HG03095 (cell line): ENCODE data around the gene FLNC.

Experiments used
- ATAC-seq: cut with Tn5 transposase; IDR thresholded peaks from one replicate; pipeline ENCODE4 v1.9.1; 2021; ENCODE audit warnings: moderate library complexity; ENCODE audit not compliant: unreplicated experiment

Gene FLNC

DNA sequence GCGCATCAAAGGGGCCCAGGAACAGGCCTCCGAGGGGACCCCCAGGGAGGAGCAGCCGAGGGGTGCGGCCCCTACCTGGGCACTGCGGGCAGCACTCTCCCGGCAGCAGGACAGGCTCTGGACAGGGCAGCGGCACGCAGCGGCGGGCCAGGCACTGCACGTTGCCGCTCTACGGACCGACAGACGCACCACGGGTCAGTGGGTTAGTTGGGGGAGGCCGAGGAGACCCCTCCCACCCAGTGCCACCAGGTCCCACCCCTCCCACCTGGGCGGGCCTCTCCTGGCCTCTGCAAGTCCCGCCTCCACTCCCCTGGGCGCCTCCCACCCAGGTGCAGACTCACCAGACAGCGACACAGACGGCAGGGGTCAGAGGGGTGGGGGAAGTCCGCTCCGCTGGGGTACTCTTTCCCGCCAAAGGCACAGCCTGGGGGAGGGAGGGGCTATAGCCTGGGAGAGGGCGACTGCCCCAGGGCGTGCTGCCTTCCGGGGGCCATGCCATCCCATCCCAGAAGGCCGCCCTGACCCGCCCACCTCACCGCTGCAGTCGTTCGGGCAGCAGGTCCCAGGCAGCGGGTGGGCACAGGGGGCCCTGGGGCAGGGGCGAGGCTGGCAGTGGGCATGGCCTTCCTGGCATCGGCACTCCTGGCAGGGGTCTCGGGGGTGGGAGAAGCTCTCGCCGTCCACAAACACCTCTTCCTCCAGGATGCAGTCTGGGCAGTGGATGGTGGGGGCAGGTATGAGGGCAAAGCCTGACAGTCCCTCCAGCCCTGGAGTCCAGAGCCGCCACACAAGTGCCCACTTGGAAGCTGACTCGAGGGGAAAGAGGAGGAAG lies 61.1 kb downstream of the FLNC start:
- no peak for ATAC-seq

DNA sequence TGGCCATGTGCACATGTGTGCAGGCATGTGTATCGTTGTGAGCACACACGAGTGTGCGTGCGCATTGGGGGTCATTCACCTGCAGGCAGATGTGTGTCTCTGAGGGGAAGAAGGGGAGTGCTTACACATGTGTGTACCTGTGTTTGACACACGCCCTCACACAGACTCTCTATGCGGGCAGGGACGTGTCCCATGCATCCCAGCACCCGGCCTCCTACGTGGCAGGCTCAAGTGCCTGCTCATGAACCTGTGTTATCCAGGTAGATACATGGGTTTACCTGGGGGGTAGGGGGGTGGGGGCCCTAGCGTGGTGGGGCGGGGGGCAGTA lies 61.7 kb downstream of the FLNC start:
- no peak for ATAC-seq

DNA sequence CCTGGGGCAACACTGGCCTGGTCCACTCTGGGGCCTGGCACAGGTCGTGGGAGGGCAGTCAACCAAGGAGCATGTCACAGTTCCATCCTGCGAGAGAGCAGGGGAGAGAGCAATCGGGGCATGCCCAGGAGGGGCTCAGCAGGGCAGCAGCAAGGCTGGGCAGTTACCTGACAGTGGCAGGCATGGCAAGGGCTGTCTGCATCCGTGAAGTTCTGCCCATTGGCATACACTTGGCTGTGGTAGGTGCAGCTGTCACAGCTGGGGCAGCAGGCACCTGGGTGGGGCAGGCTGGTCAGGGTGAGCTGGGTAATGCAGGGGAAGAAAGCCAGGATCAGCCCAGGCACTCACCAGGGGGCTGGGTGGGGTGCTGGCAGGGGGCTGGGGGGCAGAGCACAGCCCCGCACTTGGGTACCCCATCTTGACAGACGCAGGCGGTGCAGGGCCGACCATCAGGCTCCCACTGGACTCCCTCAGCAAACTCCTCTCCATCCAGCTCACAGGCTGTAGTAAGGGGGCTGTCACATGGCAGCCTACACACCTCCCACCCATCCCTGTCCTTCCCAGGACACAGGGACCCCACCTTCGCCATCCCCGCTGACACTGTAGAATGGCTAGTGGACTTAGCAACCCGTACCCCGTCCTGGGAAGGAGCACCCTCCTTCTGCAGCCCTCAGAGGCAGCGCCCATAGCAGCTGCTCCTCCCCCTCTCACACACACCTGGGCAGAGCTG lies 62.5 kb downstream of the FLNC start:
- no peak for ATAC-seq

DNA sequence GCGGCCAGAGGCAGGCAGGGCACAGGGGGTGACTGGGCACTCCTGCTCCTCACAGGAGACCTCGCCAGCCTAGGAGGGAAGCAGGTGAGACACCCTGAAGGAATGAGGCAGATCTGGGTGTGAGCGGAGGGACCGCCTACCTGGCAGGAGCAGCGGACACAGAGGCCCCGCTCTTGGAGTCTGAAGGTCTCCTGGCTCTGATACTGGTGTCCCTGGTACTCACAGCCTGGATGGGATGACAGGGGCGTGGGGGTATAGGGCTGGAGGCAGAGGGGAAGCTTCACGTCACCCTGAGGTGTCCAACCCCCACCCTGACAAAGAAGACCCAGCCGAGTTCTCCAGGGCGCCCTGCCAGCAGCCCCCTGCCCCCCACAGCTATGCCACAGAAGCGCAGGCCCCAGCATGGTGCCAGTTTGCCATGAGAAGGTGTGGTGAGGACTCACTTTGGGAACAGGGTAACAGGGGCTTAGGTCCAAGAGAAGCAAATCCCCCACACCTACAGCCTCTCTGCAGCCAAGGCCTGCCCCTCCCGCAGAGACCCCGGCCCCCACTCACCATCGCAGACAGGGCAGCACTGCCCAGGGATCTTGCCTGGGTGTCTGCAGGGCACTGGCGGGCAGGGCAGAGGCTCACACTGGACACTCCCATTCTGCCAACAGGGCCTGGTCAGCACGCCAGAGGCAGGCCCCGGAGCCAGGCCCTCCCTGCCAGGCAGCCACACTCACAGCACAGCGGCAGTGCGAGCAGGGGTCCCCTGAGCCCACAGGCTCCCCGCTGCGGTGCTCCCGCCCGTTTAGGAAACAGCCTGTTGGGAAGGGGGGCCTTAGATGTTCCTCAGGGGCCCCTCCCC lies 63.3 kb downstream of the FLNC start:
- ATAC-seq: no peak

DNA sequence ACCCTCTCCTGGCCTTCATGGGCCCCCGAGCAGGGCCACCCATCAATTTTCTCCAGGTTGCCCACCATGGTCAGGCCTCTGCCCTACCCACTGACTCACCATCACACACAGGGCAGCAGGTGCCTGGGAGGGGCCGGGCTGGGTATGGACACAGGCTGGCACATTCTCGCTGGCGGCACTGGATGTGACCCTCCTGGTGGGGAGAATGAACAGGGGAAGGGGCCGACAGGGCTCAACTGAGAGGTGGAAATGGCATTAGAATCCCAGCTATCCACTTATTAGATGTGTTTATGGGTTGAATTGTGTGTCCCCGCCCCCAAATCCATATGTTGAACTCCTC lies 63.9 kb downstream of the FLNC start:
- ATAC-seq: no peak

DNA sequence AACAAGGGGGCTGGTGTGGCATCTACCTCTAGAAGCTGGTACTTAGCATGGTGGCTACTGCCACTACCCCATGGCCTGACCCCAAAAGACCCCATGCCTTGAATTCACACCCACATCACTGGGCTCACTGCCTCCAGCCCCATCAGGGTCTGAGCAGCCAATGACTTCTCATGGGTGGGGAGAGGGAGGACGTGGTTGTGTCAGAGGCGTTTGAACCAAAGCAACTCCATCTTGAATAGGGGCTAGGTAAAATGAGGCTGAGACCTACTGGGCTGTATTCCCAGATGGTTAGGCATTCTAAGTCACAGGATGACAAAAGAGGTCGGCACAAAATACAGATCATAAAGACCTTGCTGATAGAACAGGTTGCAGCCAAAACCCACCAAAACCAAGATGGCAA lies 65.1 kb downstream of the FLNC start:
- ATAC-seq: no peak

DNA sequence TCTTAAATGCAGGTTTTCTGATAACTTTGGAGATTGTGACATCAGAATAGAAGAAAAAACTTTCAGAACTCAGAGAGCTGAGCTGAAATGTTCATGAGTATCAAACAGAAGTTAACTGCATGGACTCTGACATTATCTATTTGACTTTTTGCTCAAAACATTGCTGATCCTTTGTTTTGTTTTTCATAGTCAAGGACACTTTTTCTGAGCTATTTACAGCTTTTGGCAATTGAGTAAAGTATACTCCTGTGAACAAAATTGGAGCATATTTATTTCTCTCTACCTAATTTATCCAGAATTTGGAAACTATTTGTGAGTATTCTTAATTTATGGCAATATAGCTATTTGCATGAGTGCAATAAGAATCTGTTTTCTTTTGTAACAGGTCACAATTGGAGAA lies 69.2 kb downstream of the FLNC start:
- no peak for ATAC-seq

DNA sequence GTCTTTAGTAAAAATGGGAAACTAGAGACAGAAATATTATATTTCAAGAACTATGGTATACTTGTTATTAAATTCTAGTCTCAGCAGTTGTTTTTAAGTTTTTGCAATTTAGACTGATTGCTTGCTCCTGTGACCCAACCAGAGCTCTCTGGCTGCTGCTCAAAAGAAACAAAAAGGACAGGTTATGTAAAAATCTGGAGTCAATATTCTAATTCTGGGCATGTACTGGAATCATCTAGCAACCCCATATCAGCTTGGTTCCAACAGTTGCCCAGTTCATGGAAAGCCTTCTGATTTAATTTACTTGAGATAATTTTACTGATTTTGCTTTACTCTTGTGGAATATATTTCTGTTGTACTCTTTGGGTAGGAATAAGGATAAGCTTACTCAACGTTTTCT lies 70.0 kb downstream of the FLNC start:
- ATAC-seq: no peak

DNA sequence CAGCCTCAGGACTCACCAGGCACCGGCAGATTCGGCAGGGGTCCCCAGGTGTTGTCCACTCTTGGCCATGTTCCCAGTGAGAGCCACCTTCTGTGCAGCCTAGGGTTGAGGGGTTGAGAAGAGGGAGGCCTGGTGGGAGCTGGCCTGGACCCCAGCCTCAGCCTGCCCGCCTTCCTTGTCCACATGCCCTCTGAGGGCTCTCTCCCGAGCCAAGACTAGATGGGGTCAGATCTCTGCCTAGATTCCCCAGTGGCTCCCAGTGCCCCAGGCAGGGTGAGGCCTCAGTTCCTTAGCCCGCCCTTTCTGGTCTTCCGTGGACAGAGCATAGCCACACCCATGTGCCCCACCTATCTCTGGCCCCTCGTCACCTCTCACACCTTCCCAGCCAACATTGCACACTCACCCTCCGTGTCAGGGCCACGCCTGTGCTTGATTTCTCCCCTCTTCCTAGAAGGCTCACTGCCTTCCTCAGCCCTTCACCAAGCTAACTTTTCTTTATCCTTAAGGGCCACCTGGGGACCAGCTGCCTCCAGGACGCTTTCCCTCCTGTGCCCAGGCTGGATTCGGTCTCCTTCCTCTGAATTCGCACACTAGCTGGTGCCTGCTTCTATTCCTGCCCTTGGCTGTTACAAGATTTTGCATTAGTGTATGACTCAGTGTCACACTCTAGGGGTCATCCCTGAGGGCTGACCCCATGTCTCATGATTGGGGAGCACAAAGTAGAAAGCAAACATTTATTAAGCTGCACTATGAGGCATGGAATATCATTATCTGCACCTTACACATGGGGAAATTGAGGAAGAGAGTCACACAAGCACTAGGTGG lies 72.8 kb downstream of the FLNC start:
- ATAC-seq: no peak

DNA sequence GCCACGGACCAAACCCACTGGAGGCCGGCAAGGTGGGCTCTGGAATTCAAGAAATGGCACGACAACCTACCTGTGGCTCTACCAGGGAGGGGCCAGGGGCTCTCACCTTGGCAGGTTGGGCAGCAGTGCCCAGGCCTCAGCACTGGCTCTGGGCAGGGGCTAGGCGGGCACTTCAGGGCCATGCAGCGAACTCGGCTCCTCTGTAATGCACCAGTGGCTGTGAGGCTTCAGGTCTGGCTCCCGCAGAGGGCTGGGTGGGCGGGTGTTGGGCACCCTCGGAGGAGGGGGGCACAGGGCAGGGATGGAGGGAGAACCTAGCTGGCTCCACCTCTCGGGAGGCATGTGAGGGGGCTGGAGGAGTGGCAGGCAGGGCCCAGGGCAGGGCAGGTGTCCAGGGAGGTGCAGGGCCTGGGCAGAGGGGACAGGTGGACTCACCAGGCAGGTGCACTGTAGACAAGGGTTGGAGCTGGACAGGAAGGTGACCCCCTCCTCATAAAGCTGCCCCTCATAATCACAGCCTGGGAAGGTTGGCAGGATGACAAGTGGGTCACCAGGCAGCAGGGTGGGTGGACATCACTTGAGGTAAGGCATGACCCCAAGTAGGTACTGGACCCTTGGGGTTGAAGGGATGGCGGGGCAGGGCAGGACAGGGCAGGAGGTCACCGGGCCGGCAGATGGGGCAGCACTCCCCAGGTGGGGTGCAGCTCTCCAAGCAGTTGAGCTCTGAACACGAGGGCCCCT lies 73.6 kb downstream of the FLNC start:
- no peak for ATAC-seq

DNA sequence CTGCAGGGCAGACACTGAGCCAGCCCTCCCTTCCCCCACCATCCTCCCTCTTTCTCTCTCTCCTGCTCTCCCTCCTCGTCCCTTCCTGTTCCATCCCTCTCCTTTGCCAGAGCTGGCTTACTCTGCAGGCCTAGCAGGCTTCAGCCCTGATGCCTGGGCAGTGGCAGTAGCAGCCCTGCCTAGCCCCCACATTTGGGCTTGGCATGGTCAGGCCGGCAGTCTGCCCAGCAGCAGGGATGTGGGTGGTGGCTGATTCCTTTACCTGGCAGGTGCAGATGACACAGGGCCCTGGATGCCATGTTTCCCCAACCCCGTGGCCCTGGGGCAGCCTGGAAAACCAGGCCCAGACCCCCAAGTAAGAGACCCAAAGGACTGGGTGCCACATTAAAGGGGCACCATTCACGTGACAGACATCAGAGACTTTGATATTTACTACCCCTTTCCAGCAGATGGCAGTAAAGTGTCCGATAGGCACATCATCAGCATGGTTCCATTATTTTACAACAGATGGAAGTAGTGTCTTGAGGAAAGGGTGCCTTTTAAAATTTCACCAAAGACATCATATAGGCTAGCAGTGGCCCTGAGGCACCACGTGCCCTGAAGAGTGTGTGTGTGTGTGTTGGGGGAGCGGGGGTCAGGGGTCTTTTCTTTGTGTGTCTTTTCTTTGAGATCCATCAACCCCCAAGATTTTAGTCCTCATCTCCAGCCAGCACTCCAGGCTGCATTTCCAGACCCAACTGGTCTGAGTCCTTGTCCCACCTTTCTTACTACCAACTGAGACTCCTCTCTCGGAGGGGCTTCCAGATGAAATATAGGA lies 74.4 kb downstream of the FLNC start:
- ATAC-seq: no peak

DNA sequence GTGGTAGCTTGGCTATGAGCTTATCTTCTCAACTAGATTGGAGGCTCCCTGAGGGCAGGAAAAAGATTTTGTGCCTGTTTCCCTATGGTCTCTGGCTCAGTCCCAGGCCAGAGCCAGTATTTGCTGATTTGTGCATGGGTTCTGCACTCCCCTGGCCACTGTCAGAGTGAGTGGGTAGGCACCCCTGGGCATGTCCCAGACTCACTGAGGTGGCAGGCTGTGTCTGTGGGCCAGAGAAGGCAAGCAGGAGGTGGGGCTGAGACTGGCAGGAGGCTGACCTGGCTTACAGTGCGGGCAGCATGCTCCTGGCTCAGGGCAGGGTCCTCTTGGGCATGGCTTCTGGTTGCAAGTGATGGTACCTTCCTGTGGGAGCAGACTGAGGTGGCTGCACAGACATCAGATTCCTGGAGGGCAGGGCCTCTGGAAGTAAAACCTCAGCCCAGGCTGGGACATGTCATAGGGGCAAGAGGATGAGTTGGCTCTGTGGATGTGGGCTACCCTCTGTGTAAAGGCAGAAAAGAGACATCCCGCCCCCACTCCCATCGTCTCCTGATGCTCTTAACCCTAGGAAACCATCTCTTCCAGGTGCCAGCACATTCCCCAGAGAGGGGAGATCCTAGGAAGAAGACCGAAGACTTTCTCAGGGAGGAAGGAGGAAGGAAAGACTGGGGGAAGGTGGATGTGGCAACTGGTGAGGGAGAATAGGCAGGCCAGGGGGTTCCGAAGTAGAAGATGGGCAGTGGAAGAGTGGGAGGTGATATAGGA lies 76.0 kb downstream of the FLNC start:
- no peak for ATAC-seq

DNA sequence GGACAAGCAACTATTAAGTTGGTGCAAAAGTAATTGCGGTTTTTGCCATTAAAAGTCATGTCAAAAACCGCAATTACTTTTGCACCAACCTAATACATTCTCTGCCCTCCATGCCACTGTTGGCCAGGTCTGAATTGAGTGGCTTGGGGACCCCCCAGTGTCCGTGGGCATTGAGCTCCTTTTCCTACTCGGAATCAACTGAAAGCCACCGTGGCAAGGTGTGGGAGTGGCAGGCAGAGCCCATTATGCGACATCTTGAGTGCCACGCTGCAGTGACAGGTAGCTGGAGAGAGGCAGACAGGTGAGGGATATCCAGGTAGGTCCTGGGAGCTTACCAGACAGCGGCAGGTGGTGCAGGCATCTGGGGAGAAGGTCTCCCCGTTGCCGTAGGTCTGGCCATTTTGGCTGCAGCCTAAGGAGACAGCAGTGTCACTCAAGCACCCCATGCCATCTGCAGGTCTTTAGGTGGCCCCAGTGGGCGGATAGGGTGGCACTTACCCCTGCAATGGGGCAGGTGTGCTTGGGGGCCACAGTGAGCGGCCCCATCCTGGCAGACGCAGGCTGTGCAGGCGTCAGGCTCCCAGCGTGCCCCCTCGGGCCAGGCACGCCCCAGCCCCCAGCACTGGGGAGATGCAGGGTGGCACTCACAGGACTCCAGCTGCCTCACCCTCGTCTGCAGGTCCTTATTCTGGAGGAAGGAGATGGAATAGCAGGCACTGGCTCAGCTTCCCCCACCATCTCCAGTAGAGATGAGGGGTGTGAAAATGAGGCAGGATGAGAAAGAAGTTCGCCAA lies 76.8 kb downstream of the FLNC start:
- no peak for ATAC-seq
